Chondrocyte (in vitro differentiated cells): ENCODE measurements around the gene MAD1L1. TPM values are rescaled to one million over a fixed set of nuclear protein-coding genes. Genes with fewer than 3 reads are reported as not detected.
A peak's percentile ranks its signal among the peaks of the same experiment; 100 is the strongest.

ENCODE experiments used
- DNase-seq: peaks from one replicate; pipeline ENCODE4 v3.0.0; 2021; ENCODE audit warnings: mixed read lengths, low spot score
- H3K27ac Mint-ChIP-seq: one replicate; pipeline ENCODE4 v1.8.0; 2021; ENCODE audit warnings: mild to moderate bottlenecking, moderate library complexity, mixed read lengths; ENCODE audit not compliant: unreplicated experiment
- H3K27me3 Mint-ChIP-seq: 2 replicates; pipeline ENCODE4 v1.8.0; 2021; ENCODE audit warnings: low read depth, mixed read lengths
- H3K36me3 Mint-ChIP-seq: 2 replicates; pipeline ENCODE4 v1.8.0; 2021; ENCODE audit warnings: low read depth, mixed read lengths
- H3K4me1 Mint-ChIP-seq: 2 replicates; pipeline ENCODE4 v1.8.0; 2021; ENCODE audit warnings: low read depth, mild to moderate bottlenecking, mixed read lengths
- H3K4me3 Mint-ChIP-seq: one replicate; pipeline ENCODE4 v1.8.0; 2021; ENCODE audit warnings: mild to moderate bottlenecking, moderate library complexity, mixed read lengths; ENCODE audit not compliant: unreplicated experiment
- H3K9me3 Mint-ChIP-seq: 2 replicates; pipeline ENCODE4 v1.8.0; 2021; ENCODE audit warnings: low read depth, mixed read lengths
- CTCF ChIP-seq: fragments of 200-600 bp; sonication (generic); IDR thresholded peaks from 2 replicates; pipeline ENCODE4 v1.5.0; 2021; ENCODE audit warnings: antibody characterized with exemption, mild to moderate bottlenecking, moderate library complexity
- total RNA-seq: library from RNA; stranded (reverse); gene quantifications from 3 replicates; pipeline ENCODE4 v1.2.1, GENCODE V29; 2021

Gene MAD1L1
- total RNA-seq, 1 donor from 2014 or later, result 22.7 TPM

- TF ChIP-seq CTCF, result no peak
- H3K36me3 Mint-ChIP-seq, result peaks cover 3% of the 10 kb centered on the region
- peak; percentile 87 for DNase-seq
- no peaks in the 10 kb centered on the region for H3K4me1 Mint-ChIP-seq
- no peak overlapping the region for H3K4me3 Mint-ChIP-seq
- no peaks in the 10 kb centered on the region for H3K27me3 Mint-ChIP-seq
- H3K27ac Mint-ChIP-seq, result no peak overlapping the region
- no peaks in the 10 kb centered on the region for H3K9me3 Mint-ChIP-seq
Observed at GRCh38 chr7:2001601-2002442, 230.9 kb downstream of the MAD1L1 start.

GRCh38 chr7:2000746-2001321 lies 231.9 kb downstream of the MAD1L1 start:
- TF ChIP-seq CTCF, result no peak
- Mint-ChIP-seq H3K27me3 (no peaks in the 10 kb centered on the region), H3K4me3 (no peak overlapping the region), H3K4me1 (no peaks in the 10 kb centered on the region), H3K9me3 (no peaks in the 10 kb centered on the region), H3K36me3 (peaks cover 1% of the 10 kb centered on the region), H3K27ac (no peak overlapping the region)
- peak; percentile 90 for DNase-seq

- Mint-ChIP-seq H3K9me3 (no peaks in the 10 kb centered on the region), H3K27me3 (no peaks in the 10 kb centered on the region), H3K36me3 (peaks cover 1% of the 10 kb centered on the region), H3K4me3 (no peak overlapping the region), H3K4me1 (no peaks in the 10 kb centered on the region), H3K27ac (no peak overlapping the region)
- DNase-seq, result peak; percentile 82
- no peak for TF ChIP-seq CTCF
Observed at GRCh38 chr7:2000153-2000687, 232.5 kb downstream of the MAD1L1 start.

GRCh38 chr7:1999278-1999984 lies 233.3 kb downstream of the MAD1L1 start:
- no peak overlapping the region for H3K27ac Mint-ChIP-seq
- H3K27me3 Mint-ChIP-seq, result no peaks in the 10 kb centered on the region
- no peak for TF ChIP-seq CTCF
- no peaks in the 10 kb centered on the region for H3K4me1 Mint-ChIP-seq
- peaks cover 1% of the 10 kb centered on the region for H3K36me3 Mint-ChIP-seq
- no peak overlapping the region for H3K4me3 Mint-ChIP-seq
- no peaks in the 10 kb centered on the region for H3K9me3 Mint-ChIP-seq
- DNase-seq, result peak; percentile 69

GRCh38 chr7:1998146-1998545 lies 234.6 kb downstream of the MAD1L1 start:
- TF ChIP-seq CTCF, result no peak
- Mint-ChIP-seq H3K36me3 (peaks cover 1% of the 10 kb centered on the region), H3K4me3 (no peak overlapping the region), H3K4me1 (no peaks in the 10 kb centered on the region), H3K27me3 (no peaks in the 10 kb centered on the region), H3K9me3 (no peaks in the 10 kb centered on the region), H3K27ac (no peak overlapping the region)
- no peak for DNase-seq
